IgD-negative memory B cell (primary cell): Measurements from ENCODE around the gene F10. TPM values are rescaled to one million over a fixed set of nuclear protein-coding genes. Genes with fewer than 3 reads are reported as not detected.

Experiments
- polyA plus RNA-seq: library from polyadenylated mRNA; unstranded; fragments of 300-500 nt; fragmentation: Illumina TruSeq; gene quantifications from one replicate; pipeline ENCODE4 v1.2.3, GENCODE V29; 2021

Gene F10
- polyA plus RNA-seq, 1 donor from 2014 or later: not detected

Other genes with a start within 250 kb of the F10 start
- 1.7 TPM for gene MCF2L, start 153.6 kb upstream of the F10 start, polyA plus RNA-seq
- not detected for gene F7, start 17.0 kb upstream of the F10 start, polyA plus RNA-seq
- gene PROZ, start 35.8 kb downstream of the F10 start, polyA plus RNA-seq: not detected
- 46.0 TPM for gene PCID2, start 85.9 kb downstream of the F10 start, polyA plus RNA-seq
- 42.6 TPM for gene CUL4A, start 86.8 kb downstream of the F10 start, polyA plus RNA-seq
- 21.7 TPM for gene LAMP1, start 174.4 kb downstream of the F10 start, polyA plus RNA-seq
- gene GRTP1, start 241.3 kb downstream of the F10 start, polyA plus RNA-seq: not detected